ENCODE results near the gene CNDP2.

CNDP2 gene

GRCh38 chr18:74501386-74501785 lies 5.2 kb downstream of the CNDP2 start:
- DNase-seq = no peak

DNA sequence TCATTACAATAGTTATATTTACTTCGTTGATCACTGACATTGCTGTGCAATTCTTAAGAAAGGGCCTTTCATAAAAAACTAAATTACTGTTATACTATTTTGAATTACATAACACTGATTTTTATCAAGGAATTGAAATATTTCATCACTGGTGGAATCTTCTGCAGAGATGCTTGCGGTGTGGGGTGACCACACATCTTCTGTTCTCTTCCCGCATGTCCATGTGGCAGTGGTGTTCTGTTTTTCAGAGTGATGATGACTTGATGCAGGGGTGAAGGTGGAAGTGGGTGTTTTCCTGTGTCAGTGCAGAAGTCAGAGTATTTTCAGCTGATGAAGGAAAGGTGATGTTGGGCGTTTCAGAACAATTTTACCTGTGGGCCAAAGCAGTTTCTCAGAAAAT lies 7.0 kb downstream of the CNDP2 start:
- DNase-seq = no peak

GRCh38 chr18:74505776-74506175 lies 9.6 kb downstream of the CNDP2 start:
- no peak for DNase-seq

GRCh38 chr18:74506448-74507084 lies 10.4 kb downstream of the CNDP2 start:
- DNase-seq = no peak

- DNase-seq = no peak
These were observed 11.1 kb downstream of the CNDP2 start for GRCh38 chr18:74507097-74507881.

- no peak for DNase-seq
These were observed 11.8 kb downstream of the CNDP2 start for GRCh38 chr18:74507927-74508326.

DNA sequence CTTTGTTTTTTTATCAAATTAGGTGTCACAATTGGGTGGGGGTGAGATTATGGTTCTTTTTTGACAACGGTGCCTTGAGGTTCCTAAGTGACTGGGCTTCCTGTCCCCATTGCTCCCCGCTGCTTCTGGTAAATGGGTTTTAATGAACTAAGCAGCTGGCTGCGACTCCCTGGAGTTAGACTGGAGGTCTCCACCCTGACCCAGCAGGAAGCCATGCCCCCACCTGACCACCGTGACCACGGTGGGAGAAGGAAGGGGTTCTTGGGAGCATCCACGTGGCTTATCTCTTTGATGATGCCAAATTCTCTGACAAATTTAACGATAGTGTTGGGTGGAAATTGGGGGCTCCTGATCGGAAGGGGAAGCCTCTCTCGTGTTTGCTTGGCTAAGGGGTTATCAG lies 12.2 kb downstream of the CNDP2 start:
- no peak for DNase-seq

- no peak for DNase-seq
These were observed 12.7 kb downstream of the CNDP2 start for GRCh38 chr18:74508821-74509225.

- DNase-seq = no peak
These were observed 13.9 kb downstream of the CNDP2 start for GRCh38 chr18:74509856-74510769.

- DNase-seq = no peak
These were observed 14.6 kb downstream of the CNDP2 start for GRCh38 chr18:74510770-74511095.

GRCh38 chr18:74511823-74512222 lies 15.7 kb downstream of the CNDP2 start:
- DNase-seq = no peak

DNA sequence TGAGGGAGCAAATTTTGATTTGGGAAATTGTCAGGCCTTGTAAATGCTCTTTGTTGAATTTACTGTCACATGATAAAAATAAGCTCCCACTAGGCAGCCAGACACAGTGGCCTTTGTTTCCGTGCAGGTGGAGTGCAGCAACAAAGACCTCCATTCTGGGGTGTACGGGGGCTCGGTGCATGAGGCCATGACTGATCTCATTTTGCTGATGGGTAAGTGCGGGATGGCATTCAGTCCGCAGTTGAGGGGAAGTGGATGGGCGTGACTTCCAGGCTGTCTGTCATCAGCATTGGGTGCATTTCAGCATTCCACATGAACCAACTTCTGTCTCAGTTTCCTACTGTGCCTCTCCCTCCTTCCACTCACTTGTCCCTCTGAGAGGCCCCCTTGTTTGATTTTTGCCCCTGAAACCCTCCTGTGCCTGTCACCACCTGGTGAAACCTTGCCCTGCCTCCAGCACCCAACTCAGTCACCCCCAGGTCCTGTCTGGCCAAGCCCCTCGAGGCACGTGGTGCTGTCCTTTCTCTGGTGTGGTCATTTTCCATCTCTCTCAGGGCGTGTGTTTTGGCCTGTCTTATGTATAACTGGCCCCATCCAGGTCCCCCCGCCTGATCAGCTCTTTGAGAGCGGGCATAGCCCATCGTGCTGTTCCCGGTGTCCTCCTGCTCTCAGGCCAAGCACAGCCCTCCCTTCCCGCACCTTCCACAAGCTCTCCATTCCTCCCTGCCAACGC lies 16.3 kb downstream of the CNDP2 start:
- DNase-seq = no peak

- DNase-seq = no peak
These were observed 17.2 kb downstream of the CNDP2 start for GRCh38 chr18:74513149-74513882.

- no peak for DNase-seq
These were observed 17.7 kb downstream of the CNDP2 start for GRCh38 chr18:74513883-74514205.

DNA sequence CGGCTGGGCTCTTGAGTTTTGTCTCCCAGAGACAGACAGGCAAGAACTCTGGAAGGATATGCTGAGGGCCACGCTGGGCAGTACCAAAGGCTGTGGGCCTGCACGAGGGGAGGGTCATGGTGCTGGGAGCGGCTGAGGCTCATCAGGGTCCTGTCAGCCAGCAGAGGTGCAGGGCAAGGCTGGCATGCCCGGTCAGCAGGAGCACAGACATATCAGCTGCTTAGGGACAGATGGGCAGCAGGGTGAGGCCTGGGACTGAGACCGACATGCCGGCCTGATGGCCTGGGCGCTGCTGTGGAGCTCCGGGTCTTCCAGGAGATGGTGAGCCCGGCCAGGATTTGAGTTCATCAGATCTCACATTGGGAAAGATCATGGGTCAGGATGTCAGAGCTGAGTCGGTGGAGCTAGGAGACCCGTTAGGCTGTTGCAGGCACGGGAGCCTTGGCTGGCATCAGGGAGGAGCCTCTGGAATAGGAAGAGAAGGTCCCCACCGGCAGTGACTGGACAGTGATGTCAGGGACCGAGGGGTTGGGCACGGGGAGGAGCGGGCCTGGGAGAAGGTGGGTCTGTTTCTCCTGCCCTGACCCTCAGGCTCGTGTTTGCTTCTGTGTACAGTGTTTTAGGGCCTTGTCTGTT lies 18.8 kb downstream of the CNDP2 start:
- DNase-seq = no peak

DNA sequence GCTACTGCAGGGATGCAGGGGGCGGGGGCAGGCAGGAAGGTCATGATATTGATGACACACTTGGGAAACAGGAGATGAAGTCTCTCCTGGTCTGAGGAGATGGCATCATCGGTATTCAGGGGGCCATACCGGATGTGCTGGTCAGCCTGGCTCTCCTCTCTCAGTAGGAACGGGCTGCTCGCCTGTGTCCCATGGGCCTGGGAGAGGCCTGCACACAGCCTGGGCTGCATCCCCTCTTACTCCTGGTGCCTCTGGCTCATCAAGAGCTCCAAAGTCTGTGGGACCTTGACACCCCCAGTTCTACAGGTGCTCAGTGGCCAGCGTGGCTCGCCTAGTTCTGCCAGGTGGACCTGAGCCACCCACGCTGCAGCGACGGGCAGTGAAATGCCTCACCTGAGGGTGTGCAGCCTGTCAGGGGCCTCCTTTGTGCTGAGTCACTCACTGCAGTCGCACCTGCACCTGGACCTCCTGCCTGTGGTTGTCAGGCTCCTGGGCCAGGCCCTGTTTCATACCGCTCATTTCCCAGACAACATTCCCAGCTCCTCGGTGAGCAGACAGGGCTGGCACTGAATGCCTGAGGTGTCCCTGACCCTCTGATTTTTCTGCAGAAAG lies 19.6 kb downstream of the CNDP2 start:
- DNase-seq = no peak

- no peak for DNase-seq
These were observed 20.4 kb downstream of the CNDP2 start for GRCh38 chr18:74516271-74517235.

DNA sequence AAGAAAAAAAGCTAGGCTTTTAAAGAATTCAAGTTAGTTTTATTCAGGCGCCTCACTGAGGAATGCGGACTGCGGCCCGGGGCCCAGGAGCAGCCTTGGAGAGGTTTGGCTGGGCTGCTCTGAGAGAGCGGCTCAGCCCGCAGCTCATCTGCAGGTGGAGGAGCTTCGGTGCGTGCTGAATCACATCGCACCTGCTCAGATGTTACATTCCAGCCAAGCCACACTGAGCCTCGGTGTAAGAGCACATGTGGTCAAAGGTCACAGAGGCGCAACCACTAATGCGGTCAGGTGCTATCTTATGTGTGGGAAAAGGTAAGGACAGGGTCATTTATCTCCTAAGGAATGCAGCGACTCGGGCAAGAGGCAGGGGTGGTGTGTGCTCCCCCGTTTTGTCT lies 21.1 kb downstream of the CNDP2 start:
- no peak for DNase-seq

DNA sequence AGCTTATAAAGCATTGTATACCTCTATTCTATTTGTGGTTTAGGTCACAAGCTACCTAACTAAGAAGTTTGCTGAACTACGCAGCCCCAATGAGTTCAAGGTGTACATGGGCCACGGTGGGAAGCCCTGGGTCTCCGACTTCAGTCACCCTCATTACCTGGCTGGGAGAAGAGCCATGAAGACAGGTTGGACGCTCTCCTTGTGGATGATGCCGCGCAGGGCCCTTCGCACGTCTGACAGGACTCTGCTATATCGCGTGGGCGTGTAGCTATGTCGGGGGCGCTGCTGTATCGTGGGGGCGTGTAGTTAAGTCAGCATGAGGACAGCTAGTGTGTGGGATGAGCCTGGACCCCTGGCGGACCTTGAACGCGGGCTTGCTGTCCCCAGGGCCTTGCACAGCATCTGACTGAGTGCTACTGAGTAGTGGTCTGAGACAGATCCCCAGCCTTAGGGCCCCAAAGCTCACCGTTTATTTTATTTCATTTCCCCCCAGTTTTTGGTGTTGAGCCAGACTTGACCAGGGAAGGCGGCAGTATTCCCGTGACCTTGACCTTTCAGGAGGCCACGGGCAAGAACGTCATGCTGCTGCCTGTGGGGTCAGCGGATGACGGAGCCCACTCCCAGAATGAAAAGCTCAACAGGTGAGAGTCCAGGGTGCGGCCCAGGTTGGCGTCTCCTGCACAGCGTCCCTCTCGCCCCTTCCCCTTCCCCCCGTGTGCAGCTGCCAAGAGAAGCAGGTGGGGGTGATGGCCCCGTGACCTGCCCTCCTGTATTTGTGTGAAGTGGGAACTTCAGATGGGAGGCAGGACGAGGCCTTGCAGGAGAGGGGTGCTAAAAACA lies 22.5 kb downstream of the CNDP2 start:
- DNase-seq = no peak
